GM18517 (cell line): ENCODE measurements around the gene TTC38.

Experiments
- ATAC-seq: cut with Tn5 transposase; IDR thresholded peaks from one replicate; pipeline ENCODE4 v1.9.1; 2021; ENCODE audit warnings: mild to moderate bottlenecking, moderate library complexity; ENCODE audit not compliant: unreplicated experiment

The TTC38 gene

DNA sequence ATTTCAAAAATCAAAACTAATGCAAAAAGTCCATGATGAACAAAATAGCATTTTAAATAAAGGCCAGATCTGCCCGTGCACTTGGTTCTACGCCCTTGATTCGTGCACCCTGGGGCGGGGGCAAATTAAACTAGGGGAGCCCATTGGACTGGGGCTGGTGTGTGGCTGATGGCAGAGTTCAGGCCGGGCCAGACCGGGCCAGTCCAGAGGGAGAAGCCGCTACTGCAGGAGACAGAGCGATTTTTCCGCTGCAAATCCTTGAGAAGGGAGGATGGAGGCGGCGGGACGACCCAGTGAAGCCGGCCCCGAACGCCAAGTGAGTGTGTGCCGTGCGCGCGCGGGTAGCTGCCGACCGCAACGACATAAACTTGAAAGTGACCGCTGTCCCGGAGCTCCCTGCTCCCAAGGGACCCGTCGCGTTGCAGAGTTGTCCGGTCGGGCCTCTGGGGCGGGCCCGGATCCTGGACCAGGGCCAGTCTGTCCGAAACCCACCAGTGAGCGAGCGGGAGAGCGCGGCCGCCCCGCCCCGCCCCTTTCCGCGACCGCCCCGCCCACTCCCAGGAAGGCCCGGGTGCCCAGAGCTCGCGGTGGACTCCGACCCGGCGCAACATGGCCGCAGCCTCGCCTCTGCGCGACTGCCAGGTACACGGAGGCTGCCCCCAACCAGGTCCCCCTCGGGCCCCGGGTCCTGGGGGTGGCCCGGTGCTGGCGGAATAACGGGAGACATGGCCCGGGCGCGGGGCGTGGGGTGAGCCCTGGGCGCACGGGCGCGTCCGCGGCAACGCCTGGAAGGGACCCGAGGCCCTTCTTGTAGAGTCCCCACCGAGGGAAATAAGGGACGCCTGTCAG is at the start of gene TTC38:
Gene TTC38 (plus strand): TSS at position 578 of the 849 bp plus-strand sequence. CDS start 32 bp downstream, at position 610.
- no peak for ATAC-seq

DNA sequence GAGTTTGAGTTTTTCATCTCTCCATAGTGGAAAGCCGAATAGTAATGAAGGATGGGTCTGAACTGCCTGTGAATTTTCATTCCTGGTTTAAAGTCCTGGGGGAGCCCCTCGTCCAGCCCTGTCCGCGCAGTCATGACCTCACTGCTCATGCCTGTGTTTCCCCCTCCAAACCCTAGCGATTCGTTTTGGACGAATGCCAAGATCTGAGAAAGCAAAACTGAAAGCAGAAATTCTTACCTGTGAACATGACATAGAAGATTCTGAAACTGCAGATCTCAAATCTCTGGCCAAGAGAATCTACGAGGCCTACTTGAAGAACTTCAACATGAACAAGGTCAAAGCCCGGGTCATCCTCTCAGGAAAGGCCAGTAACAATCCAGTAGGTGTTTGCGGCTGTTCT is 48.2 kb upstream of the TTC38 start:
- no peak for ATAC-seq

GRCh38 chr22:46220921-46221320 is 46.9 kb upstream of the TTC38 start:
- no peak for ATAC-seq

DNA sequence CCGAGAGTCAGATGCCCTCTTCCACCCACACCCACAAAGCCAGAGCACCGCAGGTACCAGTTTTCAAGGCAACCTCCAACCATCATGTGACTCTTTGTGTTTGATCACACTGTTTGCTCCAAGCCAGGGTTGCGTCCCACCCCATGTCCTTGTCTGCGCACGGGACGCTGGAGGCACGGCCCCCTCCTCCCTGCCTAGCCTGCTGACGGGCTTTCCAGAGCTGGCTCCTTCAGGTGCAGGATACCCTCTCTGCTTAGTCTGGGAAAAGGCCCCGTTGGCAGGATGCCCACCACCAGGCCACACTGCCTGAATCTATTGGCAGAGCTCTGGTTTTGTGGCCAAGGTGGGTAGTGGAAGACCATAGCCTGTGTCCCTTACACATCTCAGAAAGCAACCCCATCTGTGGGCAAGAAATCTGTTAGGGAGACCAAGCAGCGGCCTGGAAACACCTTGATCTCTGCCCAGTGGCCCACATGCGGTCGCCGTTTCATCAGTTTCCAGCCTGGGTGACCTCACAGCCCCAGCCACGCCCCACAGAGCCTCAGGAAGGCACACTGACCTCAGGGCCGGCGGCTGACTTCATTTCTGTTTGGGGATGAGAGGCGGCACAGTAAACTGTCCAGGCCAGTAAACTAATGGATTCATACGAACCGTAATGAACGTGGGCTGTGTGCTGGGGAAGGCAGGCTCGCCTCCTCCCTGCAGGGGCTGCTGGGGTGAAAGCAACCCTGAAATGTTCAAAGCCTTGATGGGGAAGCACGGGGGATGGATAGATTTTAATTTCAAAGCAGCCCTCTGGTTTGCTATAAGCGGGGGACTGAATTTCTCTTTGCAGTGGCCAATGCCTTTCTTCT is 43.5 kb upstream of the TTC38 start:
- no peak for ATAC-seq

DNA sequence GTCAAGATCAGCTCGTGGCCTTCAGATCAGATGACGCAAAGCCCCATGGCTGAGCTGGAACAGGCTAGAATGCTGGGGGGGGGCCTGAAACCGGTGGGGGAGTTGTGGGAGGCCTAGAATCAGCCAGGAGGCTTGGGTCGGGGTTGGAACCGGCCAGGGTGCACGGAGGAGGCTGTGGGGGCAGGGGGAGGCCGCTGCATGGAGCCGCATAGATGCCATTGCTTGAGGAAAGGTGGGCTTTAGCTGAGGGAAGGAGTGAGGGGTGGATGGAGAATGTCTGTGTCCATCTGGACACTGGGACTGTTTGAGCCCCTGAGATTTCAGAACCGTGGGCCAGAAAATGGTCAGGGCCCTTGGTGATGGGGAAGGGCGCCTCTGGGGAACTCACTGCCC is 42.9 kb upstream of the TTC38 start:
- no peak for ATAC-seq

GRCh38 chr22:46225631-46226030 is 42.2 kb upstream of the TTC38 start:
- ATAC-seq, result no peak

DNA sequence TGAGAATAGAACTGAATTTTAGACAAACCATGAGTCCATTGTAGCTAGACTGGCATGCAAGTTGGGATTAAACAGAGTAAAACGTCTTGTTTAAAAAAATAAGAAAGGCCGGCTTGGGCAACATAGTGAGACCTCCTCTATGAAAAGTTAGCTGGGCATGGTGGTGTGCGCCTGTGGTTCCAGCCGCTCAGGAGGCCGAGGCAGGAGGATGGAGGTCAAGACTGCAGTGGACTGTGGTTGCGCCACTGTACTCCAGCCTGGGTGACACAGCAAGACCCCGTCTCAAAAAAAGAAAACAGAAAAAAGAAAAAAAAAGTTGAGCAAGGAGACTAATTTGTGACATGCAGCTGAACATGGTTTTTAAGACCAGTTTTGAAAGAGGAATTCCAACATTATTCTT is 41.2 kb upstream of the TTC38 start:
- no peak for ATAC-seq

GRCh38 chr22:46229701-46230100 is 38.1 kb upstream of the TTC38 start:
- ATAC-seq, result no peak

DNA sequence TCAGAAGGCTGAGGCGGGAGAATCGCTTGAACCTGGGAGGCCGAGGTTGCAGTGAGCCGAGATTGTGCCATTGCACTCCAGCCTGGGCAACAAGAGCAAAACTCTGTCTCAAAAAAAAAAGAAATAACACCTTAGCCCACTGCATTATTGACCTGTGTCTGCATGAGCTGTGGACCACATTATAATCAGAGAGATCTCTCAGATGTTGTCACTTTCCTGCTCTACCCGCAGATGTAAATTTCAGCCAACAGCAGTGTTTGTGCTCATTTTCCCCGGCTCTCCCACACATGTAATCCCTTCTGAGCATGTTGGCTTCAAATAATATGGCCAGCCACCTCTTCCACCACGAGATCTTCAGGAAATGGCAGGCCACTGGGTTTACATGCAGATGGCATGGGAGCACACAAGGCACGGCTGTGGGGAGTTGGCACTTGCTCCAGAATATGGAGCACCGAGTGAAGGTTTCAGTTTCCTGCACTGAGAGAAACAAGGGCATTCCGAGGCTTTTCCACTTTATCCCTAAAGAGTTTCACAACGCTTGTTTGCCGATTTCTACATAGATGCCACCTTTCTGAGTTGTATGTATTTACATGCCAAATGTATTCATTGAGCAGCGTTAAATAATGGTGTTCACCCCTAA is 37.4 kb upstream of the TTC38 start:
- no peak for ATAC-seq

- no peak for ATAC-seq
These were observed 34.6 kb upstream of the TTC38 start for GRCh38 chr22:46233231-46233630.

DNA sequence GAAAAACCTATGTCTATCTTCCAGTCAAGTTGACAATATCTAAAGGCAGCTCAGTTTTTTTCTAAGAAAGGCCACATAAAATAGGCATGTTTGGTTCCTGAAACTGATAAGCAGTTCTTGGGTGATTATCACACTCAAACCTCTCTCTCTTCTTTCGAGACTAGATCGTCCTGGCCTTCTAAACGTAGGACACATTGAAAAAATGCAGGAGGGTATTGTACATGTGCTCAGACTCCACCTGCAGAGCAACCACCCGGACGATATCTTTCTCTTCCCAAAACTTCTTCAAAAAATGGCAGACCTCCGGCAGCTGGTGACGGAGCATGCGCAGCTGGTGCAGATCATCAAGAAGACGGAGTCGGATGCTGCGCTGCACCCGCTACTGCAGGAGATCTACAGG is 32.8 kb upstream of the TTC38 start:
- no peak for ATAC-seq

GRCh38 chr22:46237453-46238124 is 30.2 kb upstream of the TTC38 start:
- no peak for ATAC-seq

DNA sequence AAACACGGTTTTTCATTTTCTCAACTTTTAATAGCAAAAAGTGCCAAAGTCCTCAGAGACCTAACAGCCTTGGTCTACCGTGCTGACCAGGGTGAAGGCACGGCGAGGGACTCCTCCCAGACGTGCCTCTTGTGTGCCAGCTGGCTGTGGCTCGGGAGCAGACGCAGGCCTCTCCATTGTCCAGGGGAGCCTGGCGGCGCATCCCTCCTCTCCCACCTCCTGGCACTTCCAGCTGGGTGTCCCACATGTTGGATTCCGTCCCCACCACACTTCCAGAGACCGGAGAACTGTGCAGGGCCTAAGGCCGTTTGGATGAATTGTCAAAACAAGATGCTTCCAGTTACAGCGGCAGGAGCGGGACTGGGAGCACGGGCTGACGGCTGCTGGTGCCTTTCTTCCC is 29.3 kb upstream of the TTC38 start:
- ATAC-seq, result no peak

GRCh38 chr22:46239261-46240048 is 28.4 kb upstream of the TTC38 start:
- no peak for ATAC-seq

DNA sequence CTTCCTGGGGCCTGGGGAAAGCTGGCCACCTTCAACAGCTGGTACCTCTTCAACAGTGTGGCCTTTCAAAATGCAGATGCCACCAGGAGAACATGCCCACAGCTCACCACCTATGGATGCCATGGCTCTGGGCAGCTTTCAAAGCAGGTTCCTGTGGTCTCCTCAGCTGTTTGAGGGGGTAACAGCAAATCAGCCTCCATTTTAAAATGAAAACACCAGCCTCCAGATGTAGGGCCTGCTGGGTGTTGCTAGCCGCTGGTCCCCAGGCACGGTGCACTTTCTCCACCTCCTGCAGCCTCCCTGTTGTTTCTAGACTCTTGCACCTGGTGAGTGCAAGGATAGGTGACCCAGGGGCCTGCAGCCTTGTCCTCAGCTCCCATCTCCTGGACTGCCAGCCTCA is 27.7 kb upstream of the TTC38 start:
- no peak for ATAC-seq

- no peak for ATAC-seq
These were observed 27.3 kb upstream of the TTC38 start for GRCh38 chr22:46240506-46240905.

DNA sequence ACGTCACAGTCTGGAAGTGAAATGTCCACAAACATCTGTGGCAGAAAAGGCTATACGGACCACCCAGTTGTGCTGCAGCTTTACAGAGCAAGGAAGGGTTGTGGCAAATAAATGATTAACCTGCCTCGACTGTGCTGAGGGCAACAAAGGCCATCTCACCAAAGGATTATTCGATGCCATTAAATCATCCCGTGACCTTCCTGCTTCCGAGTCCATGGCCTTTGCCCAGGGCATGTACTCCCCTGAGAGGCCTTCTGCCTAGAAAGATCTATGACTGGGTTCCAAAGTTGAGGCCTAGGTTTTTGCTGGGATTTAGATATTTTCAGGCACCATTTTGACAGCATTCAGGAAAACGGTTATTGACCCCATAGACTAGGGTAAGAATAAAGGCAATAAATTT is 26.9 kb upstream of the TTC38 start:
- ATAC-seq, result no peak

- ATAC-seq, result no peak
These were observed 26.3 kb upstream of the TTC38 start for GRCh38 chr22:46241396-46242007.

GRCh38 chr22:46242076-46242475 is 25.7 kb upstream of the TTC38 start:
- no peak for ATAC-seq

GRCh38 chr22:46244771-46245170 is 23.0 kb upstream of the TTC38 start:
- no peak for ATAC-seq
